ENCODE data around the gene NYAP1. TPM values are rescaled to one million over a fixed set of nuclear protein-coding genes. Genes with fewer than 3 reads are reported as not detected.
"Not testable (repeated sequence)": the region's sequence is repeated elsewhere in the genome, so short reads cannot be mapped to it uniquely, and the experiment has no call there.

NYAP1 gene
- total RNA-seq, 1 experiment from 2014 or later: 1.3 TPM

- POLR2A ChIA-PET (ENCODE audit: low non-redundant PET); H3K36me3 ChIP-seq (ENCODE audit: insufficient read depth, low read length, poor library complexity, severe bottlenecking); BruUV-seq (replicated peaks); intact Hi-C loops (cut with micrococcal nuclease; ENCODE audit: unreplicated experiment); CTCF ChIA-PET; H3K4me1 ChIP-seq (ENCODE audit: insufficient read depth, low read length, poor library complexity, severe bottlenecking); H3K9me3 ChIP-seq (ENCODE audit: low read depth, low read length, poor library complexity, severe bottlenecking); H3K27ac ChIP-seq (ENCODE audit: low read depth, low read length, poor library complexity, severe bottlenecking); DNase-seq (ENCODE audit: low spot score); H3K4me3 ChIP-seq (ENCODE audit: low read depth, low read length, poor library complexity, severe bottlenecking); H3K27me3 ChIP-seq (replicated peaks; ENCODE audit: insufficient read depth, low read depth, low read length, poor library complexity): not testable (repeated sequence)
Measured at GRCh38 chr7:100439244-100439643, 44.5 kb upstream of the NYAP1 start.

DNA sequence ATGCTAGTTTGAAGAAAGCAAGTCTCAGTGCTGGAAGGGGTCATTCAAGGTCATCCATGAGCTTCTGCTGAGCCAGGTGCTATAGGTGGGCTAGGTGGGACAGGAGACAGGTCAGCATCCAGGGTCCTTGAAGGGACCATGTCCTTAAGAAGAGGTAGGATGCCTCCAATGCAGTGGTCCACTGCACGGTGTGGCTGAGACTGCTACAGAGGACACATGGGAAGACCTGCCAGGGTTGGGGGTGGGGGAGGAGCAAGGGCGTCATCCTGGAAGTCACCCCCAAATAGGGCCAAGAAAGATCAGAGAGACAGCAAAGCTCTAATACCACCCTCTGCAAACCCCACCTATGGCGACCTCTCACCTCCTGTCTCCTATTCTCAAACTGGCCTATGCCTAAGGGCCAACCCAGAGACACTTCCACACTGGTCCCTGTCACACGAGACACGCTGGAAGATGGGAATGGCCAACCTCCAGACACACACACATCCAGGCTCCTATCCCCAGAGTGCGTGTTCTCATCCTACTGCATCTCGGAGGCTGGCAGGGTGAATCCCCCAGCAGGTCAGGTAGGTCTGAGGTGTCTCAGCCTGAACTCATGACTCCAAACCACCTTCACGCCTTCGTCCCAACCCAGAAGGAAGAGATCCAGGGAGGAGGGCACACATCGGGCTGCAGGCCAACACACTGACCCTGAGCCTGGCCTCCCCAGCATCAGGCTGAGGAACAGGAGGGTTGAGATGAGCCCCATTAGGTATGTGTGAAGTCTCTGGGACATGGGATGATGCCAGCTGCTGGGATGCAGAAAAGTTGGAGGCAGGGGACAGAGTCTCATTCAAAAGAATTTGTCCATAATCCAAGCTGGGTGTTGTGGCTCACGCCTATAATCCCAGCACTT, 41.8 kb upstream of the NYAP1 start:
- H3K9me3 ChIP-seq (ENCODE audit: low read depth, low read length, poor library complexity, severe bottlenecking): no peaks in the 10 kb centered on the region
- H3K27ac ChIP-seq (ENCODE audit: low read depth, low read length, poor library complexity, severe bottlenecking): no peak overlapping the region
- TF ChIP-seq EZH2 (IDR thresholded peaks at IDR 0.05; ENCODE audit: borderline replicate concordance, low read depth, low read length, poor library complexity, severe bottlenecking): no peak
- no peak for TF ChIP-seq CTCF (conservative IDR thresholded peaks at IDR 0.05; ENCODE audit: low read depth, low read length)
- CTCF ChIA-PET: no interaction called here
- no peaks in the 10 kb centered on the region for H3K27me3 ChIP-seq (replicated peaks; ENCODE audit: insufficient read depth, low read depth, low read length, poor library complexity)
- no peak for DNase-seq (ENCODE audit: low spot score)
- H3K36me3 ChIP-seq (ENCODE audit: insufficient read depth, low read length, poor library complexity, severe bottlenecking): no peaks in the 10 kb centered on the region
- POLR2A ChIA-PET (ENCODE audit: low non-redundant PET): no interaction called here
- BruUV-seq (replicated peaks): no TSS peak
- no peak overlapping the region for H3K4me3 ChIP-seq (ENCODE audit: low read depth, low read length, poor library complexity, severe bottlenecking)
- no peaks in the 10 kb centered on the region for H3K4me1 ChIP-seq (ENCODE audit: insufficient read depth, low read length, poor library complexity, severe bottlenecking)
- intact Hi-C loops (cut with micrococcal nuclease; ENCODE audit: unreplicated experiment): no loop called here

DNA sequence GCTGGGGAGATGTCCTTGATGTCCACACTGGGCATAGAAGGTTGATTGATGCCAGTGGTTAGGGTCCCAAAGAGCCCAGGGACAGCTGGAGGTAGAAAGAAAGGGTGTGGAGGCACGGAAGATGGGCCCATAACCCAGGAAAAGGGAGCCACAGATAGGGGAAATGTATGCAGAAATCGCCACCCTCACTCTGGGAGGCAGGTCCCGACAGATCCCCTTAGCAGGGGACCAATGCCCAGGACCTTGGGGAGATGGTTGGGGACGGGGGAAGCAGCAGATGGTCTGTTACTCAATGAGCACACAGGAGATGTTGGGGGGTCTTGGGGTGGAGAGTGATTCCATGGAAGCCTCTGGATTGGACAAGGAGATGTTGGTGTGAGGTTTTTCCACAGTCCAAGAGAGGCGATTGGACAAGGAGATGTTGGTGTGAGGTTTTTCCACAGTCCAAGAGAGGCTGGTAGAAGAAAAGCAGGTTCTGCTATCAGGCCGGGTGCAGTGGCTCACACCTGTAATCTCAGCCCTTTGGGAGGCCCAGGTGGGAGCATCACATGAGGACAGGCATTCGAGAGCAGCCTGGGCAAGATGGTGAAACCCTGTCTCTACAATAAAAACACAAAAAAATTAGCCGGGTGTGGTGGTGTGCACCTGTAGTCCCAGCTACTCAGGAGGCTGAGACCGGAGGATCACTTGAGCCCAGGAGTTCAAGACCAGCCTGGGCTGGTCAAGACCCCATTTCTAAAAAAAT, 40.5 kb upstream of the NYAP1 start:
- Histone ChIP-seq H3K4me3 (ENCODE audit: low read depth, low read length, poor library complexity, severe bottlenecking) (no peak overlapping the region), H3K4me1 (ENCODE audit: insufficient read depth, low read length, poor library complexity, severe bottlenecking) (no peaks in the 10 kb centered on the region), H3K27me3 (replicated peaks; ENCODE audit: insufficient read depth, low read depth, low read length, poor library complexity) (no peaks in the 10 kb centered on the region), H3K9me3 (ENCODE audit: low read depth, low read length, poor library complexity, severe bottlenecking) (no peaks in the 10 kb centered on the region), H3K27ac (ENCODE audit: low read depth, low read length, poor library complexity, severe bottlenecking) (no peak overlapping the region), H3K36me3 (ENCODE audit: insufficient read depth, low read length, poor library complexity, severe bottlenecking) (no peaks in the 10 kb centered on the region)
- TF ChIP-seq CTCF (conservative IDR thresholded peaks at IDR 0.05; ENCODE audit: low read depth, low read length) (no peak), EZH2 (IDR thresholded peaks at IDR 0.05; ENCODE audit: borderline replicate concordance, low read depth, low read length, poor library complexity, severe bottlenecking) (no peak)
- intact Hi-C loops (cut with micrococcal nuclease; ENCODE audit: unreplicated experiment): no loop called here
- POLR2A ChIA-PET (ENCODE audit: low non-redundant PET): no interaction called here
- no TSS peak for BruUV-seq (replicated peaks)
- DNase-seq (ENCODE audit: low spot score): no peak
- CTCF ChIA-PET: no interaction called here

Measured in A673 (cell line).